ENCODE results near the gene FAM78B.

Gene FAM78B

GRCh38 chr1:166090244-166090643, 76.6 kb downstream of the FAM78B start:
- H3K4me3 ChIP-seq (replicated peaks; ENCODE audit: low read depth, low read length): no peak overlapping the region
- DNase-seq (ENCODE audit: extremely low read depth, low read depth): no peak
- TF ChIP-seq, protein P1, sequence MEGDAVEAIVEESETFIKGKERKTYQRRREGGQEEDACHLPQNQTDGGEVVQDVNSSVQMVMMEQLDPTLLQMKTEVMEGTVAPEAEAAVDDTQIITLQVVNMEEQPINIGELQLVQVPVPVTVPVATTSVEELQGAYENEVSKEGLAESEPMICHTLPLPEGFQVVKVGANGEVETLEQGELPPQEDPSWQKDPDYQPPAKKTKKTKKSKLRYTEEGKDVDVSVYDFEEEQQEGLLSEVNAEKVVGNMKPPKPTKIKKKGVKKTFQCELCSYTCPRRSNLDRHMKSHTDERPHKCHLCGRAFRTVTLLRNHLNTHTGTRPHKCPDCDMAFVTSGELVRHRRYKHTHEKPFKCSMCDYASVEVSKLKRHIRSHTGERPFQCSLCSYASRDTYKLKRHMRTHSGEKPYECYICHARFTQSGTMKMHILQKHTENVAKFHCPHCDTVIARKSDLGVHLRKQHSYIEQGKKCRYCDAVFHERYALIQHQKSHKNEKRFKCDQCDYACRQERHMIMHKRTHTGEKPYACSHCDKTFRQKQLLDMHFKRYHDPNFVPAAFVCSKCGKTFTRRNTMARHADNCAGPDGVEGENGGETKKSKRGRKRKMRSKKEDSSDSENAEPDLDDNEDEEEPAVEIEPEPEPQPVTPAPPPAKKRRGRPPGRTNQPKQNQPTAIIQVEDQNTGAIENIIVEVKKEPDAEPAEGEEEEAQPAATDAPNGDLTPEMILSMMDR (IDR thresholded peaks at IDR 0.05; ENCODE audit: low read depth, low read length, missing control alignments): no peak

DNA sequence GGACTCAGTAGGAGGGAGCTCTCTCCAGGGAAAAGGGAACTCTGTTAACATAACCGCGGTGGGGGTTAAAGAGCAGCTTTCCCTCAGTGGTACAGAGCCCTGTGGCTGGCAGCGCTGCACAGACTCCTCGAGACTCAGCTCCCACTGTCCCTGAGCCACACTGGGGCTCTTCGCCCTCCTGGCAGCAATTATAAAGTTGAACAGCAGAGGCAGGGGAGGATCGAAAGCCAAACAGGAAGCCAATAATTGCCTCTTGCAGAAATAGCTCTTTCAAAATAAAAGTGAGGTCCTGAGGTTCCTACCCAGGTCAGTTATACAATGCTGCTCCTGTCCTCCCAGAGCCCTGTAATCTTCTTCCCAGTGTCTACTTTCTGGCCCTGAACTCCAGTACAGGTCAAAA, 77.0 kb downstream of the FAM78B start:
- TF ChIP-seq, protein P1 (IDR thresholded peaks at IDR 0.05; ENCODE audit: low read depth, low read length, missing control alignments): no peak
- DNase-seq (ENCODE audit: extremely low read depth, low read depth): no peak
- H3K4me3 ChIP-seq (replicated peaks; ENCODE audit: low read depth, low read length): no peak overlapping the region

- H3K4me3 ChIP-seq (replicated peaks; ENCODE audit: low read depth, low read length): no peak overlapping the region
- TF ChIP-seq, protein P1 (IDR thresholded peaks at IDR 0.05; ENCODE audit: low read depth, low read length, missing control alignments): no peak
- no peak for DNase-seq (ENCODE audit: extremely low read depth, low read depth)
These were observed 78.2 kb downstream of the FAM78B start for GRCh38 chr1:166088572-166088955.

DNA sequence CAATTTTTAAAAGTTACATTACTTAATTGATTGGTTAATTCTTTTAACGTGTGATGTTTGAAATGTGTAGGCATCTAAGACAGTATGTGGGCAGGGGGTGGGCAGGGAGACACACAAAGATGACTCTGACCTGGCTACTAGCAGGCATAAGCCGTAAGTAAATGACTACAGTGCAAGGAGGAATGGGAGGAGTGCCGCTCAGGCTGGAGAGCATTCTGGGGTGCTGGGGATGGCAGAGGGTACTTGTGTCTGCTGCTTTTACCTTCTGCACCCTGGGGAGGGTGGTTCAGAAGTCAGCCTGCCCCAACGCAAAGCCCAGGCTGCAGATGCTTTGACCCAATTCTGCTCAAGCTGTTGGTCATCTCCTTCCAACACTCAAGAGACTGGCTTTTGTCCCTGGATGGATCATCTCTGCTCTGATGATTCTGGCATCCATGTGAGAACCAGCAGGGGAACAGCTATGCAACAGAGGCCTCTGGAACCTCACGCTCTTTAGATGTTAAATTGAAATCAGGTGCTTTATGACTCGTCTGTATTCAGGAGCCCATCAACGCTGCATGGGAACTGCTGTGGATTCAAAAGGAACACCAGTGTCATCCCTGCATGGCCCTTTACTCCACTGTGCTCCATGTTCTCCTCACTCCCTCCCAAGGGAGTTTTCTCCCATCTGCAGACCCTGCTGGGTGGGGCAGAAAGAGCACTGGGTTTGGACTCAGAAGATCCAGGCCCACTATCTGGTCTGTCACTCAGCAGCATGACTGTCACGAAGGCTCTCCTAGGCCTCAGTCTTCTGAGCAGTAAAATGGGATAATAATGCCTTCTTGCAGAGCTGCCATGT, 78.8 kb downstream of the FAM78B start:
- no peak overlapping the region for H3K4me3 ChIP-seq (replicated peaks; ENCODE audit: low read depth, low read length)
- TF ChIP-seq, protein P1 (IDR thresholded peaks at IDR 0.05; ENCODE audit: low read depth, low read length, missing control alignments): no peak
- no peak for DNase-seq (ENCODE audit: extremely low read depth, low read depth)

GRCh38 chr1:166086113-166086883, 80.5 kb downstream of the FAM78B start:
- no peak overlapping the region for H3K4me3 ChIP-seq (replicated peaks; ENCODE audit: low read depth, low read length)
- TF ChIP-seq, protein P1 (IDR thresholded peaks at IDR 0.05; ENCODE audit: low read depth, low read length, missing control alignments): no peak
- no peak for DNase-seq (ENCODE audit: extremely low read depth, low read depth)

- no peak for DNase-seq (ENCODE audit: extremely low read depth, low read depth)
- TF ChIP-seq, protein P1 (IDR thresholded peaks at IDR 0.05; ENCODE audit: low read depth, low read length, missing control alignments): no peak
- no peak overlapping the region for H3K4me3 ChIP-seq (replicated peaks; ENCODE audit: low read depth, low read length)
These were observed 82.2 kb downstream of the FAM78B start for GRCh38 chr1:166084613-166085012.
